HG02759 (cell line): ENCODE data around the gene RFX8.
"Not testable (repeated sequence)": the region's sequence is repeated elsewhere in the genome, so short reads cannot be mapped to it uniquely, and the experiment has no call there.

Experiments
- ATAC-seq: cut with Tn5 transposase; IDR thresholded peaks from one replicate; pipeline ENCODE4 v1.9.1; 2021; ENCODE audit warnings: mild to moderate bottlenecking, moderate library complexity; ENCODE audit not compliant: unreplicated experiment

The RFX8 gene

DNA sequence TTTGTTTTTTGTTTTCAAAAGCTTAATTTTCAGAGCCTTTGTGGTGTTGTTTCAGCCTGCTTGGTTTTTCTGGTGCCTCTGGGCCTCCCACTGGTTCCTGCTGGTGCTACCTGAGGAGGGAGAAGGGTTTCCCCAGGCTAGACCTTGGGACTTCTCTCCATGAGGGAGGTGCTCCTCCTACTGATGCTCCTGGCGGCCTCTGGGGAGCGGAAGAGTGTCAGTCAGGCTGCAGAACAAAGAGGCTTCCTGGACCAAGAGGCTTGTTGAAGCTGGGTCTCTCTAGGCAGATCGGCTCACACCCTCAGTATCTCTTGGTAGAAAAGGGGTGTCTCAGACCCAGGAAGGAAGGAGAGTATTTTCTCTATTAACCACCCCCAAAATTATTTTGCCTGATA lies 32.2 kb downstream of the RFX8 start:
- ATAC-seq = no peak

DNA sequence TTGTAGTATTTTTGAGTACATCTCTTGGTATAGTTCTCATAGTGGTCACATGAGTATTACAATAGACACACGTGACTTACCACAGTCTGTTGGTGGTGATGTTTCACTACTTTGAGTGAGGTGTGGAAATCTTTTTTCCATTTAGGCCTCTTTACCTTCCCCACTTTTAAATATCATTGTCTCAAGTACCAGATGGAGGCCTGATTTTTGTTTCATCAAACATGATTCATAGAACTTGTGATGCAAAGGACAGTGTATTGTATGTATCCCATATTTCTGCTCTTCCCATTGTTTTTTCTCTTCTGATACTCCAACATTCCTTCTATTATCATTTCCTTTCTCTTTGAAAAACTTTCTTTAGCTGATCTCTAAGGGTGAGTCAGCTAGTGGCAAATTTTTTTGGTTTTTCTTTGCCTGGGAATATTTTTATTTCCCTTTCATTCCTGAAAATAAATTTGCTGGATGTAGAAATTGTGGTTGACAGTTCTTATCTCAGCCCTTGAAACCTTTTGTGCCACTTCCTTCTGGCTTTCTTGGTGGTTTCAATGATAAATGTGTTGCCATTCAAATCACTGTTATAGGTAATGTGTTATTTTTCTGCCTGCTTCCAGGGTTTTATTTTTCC lies 32.8 kb downstream of the RFX8 start:
- ATAC-seq = no peak

DNA sequence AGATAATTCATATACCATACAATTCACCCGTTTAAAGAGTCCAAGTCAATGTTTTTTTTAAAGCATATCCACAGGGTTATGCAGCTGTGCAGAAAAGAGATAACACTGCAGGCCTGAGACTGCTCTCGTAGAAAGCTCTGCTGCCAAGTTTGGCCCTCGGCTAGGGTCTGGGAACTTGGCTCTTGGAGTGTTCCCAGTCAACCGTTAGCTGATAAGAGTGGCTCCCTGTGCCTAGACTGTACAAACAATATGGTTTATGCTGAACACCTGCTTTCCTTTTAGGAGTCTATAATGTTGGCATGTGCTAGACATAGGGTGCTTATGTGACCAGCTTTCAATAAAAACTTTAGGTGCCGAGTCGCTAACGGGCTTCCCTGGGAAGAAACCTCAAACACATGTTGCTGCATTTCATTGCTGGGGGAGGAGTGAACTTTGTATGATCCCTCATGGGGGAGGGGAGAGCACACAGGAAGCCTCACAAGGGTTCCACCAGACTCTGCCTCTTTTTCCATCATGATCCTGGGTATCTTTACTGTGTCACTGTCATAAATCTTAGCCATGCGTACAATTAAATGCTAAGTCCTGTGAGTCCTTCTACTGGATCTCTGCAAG lies 34.7 kb downstream of the RFX8 start:
- no peak for ATAC-seq

DNA sequence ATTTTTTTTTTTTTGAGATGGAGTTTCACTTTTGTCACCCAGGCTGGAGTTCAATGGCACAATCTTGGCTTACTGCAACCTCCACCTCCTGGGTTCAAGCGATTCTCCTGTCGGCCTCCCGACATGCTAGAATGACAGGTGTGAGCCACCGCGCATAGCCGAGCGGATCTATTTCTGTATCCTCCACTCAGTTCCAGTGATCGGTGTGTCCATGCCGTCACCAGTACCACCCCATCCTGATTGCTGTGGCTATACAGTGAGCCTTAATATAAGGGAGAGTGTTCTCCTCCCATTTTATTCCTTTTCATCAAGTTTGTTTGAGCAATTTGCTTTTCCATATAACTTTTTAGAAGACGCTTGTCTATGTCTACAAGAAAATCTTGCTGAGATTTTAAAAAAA lies 35.2 kb downstream of the RFX8 start:
- ATAC-seq = no peak

DNA sequence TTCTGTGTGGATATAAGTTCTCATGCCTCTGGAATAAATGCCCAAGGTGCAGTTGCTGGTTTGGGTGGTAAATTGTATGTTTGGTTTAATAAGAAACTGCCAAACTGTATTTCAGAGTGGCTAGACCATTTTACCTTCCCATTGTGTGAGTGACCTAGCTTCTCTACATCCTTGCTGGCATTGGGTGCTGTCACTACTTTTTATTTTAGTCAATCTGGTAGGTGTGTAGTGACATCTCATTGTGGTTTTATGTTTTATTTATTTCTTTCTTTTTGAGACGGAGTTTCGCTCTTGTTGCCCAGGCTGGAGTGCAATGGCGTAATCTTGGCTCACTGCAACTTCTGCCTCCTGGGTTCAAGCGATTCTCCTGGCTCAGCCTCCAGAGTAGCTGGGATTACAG lies 36.4 kb downstream of the RFX8 start:
- ATAC-seq = not testable (repeated sequence)

DNA sequence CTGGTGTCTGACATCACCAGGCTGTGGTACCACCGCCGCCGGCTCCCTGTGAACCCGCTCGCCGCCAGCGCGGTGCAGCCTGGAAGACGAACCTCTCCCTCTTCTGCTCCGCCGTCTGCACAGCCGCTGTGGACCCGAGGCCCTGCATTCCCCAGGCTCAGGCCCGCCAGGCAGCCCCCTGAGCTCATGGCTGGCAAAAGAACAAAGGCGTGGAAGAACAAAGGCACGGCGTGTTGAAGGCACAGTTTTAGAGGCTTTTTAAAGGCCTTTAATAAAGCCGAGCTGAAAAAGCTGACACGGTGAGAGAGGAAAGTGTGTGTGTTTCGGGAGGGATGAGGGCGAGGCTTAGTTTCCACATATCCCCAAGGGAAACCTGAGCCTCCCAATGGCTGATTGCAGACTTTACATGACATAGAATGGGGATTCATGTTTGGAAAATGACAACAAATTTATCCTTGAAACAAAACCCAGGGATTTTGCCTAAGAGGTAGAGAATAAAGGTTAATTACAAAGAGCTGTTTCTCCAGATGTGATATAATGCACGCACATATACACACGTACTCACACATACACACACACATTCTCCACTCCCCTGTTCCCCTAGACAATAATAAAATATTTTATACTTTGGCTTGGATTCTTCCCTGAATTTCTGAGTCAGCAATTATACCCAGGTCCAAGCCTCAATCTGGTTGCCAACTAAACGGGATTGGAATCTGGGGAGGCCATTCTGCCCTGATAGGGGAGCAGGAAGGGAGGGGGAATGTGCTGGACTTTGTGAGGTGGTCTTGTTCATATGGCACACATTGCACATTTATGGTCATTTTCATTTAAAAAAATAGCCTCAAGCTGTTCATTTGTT lies 39.7 kb downstream of the RFX8 start:
- no peak for ATAC-seq

DNA sequence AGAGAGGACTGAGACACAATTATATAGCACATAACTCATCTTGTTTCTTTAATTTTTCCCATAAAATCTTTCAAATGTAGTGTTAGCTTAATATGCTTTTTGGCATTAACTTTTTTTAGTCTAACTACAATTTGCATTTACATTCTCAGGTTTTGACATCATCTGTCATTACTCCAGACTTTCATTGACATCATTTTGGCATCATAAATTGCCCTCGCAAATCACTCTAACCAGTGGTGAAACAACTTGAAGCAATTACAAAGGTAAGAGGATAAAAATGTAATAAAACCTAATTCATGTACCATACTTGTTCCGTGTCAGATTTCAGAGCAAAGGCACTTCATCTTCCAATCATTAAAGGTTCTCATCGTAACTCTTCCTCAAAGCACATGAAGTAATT lies 41.4 kb downstream of the RFX8 start:
- ATAC-seq = no peak

DNA sequence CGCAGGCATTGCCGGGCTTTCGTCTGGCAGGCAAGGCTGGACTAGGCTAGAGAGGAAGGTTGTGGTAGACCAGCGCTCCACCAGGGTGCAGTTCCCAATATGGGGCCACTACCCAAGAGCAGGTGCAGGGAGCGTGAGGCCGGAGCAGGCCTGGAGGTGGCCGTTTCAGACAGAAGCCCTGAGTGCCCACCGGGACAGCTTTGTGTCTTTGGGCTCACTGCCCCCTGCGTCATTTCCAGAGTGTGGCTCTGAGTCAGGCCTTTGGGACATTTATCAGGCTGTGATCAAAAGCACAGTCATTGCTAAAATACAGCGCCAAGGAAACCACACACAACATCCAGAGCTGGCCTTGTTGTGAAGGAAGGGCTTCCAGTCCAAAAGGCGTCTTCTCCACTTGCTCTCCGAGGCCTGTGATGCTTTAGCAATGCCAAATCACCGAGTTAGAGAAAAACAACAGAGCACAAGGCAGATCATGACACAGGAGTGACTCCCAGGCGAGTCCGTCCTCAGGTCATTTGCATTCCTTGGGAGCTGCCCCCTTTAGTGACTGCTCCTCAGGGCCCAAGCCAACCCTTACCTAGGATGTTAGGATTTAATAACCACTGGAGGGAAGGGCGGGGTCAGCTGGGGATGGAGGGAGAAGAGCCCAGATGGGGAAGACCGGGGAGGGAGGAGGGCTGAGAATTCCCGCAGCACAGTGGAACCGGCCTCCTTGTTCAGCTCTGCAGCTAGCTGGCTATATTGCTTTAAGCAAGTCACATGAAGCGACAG lies 42.3 kb downstream of the RFX8 start:
- no peak for ATAC-seq

DNA sequence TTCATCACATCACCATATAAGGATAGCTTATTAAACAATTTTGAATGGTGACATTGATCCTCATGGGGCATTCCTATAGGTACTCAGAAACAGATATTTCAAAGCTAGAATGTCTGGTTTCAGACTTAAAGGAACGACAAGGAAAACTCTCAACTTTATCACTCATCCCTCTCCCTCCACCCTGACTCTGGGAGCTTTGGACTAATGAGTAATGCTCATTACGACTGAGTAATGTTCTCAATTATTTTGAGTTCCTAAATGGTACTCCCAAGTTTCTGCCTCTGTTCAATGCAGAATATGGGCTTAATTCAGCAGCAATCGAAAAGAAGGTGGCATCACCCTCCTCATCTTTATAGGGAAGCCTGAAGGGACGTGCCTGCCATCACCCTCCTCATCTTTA lies 43.4 kb downstream of the RFX8 start:
- no peak for ATAC-seq

DNA sequence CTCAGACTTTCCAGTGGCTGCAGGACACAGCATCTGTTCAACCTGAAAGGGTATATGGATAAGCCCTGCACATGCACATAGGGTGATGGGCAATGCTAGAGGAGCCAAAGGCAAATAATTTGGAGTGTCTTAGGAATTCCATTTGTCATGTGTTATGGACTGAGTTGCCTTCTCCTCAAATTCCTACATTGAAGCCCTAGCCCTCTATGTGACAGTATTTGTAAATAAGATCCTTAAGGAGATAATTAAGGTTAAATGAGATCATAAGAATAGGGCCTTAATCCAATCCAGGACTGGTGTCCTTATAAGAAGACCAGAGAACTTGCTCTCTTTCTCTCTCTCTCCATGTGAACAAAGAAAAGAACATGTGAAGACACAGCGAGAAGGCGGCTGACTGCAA lies 44.8 kb downstream of the RFX8 start:
- no peak for ATAC-seq

DNA sequence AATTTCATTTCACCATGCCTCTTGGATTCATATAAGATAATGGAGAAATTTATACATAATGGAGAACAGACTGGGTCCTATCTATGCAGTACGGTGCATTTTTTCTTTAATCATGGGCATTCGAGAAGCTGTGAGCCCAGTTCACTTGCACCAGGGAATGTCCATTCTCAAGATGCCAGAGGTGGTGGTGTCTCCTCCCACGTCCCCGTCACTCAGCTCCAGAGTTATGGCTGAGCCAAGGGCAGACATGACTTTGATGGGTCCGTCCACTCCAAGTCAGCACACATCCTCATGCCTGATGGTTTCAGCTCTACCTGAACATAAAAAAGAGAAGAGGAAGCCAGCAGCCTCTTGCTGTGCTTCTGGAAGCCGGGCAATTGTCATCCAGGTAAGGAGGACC lies 45.5 kb downstream of the RFX8 start:
- ATAC-seq = no peak

DNA sequence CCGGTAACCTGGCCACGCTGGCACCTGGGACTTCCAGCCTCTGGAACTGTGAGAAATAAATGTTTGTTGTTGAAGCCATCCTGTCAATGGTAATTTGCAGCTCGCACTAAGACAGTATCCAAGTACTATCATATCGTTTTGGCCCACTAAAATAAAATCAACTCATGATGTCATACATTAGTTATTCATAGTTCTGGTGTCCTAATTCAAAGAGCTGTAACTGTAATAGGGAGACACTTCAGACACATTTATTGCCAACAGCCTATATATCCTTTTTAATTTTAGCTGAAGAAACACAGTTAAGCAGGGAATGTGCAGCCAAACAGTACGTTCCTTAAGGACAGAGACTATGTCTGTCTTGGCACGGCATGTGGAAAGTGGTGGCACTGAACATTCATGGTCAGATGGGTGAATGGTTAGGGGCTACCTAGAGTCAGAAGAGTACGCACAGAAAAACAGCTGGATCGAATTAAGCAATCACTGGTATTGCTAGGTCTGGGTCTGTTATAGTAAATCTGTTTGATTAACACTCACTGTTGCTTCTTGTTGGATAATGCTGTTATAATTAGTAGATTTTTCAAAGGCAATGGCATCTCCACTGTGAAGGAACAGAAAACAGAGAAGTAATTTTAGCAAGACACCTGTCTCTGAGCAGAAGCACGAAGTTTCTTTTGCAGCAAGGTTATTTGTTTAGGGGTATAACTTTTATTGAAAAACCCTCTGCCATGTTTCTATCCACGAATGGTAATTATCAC lies 46.3 kb downstream of the RFX8 start:
- no peak for ATAC-seq

DNA sequence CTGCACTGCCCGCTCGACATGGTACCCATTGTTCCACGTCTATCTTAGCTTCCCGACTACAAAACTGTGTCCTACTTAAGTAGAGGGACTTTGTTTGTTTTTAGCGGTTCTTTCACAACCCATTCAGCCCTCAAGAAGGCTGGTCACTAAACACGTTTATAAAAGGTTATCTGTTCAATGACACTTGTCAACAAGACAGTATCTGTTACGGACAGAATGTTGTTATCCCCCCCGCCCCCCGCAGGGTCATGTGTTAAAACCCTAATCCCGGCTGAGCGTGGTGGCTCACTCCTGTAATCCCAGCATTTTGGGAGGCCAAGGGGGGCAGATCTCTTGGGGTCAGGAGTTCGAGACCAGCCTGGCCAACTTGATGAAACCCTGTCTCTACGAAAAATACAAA lies 47.2 kb downstream of the RFX8 start:
- no peak for ATAC-seq

DNA sequence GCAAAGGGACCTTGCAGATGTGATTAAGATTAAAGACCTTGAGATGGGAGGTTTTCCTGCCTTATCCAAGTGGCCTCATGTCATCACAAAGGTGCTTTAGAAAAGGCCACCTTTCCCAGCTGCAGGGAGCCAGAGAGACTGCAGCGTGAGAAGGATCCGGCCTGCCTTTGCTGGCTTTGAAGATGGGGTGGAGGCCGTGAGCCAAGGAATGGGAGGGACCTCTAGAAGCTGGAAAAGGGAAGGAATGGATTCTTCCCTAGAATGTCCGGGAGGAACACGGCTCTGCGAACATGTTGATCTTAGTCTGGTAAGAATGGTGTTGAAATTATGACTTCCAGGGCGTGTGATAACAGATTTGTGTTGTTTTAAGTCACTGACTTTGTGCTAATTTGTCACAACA lies 47.7 kb downstream of the RFX8 start:
- ATAC-seq = no peak

DNA sequence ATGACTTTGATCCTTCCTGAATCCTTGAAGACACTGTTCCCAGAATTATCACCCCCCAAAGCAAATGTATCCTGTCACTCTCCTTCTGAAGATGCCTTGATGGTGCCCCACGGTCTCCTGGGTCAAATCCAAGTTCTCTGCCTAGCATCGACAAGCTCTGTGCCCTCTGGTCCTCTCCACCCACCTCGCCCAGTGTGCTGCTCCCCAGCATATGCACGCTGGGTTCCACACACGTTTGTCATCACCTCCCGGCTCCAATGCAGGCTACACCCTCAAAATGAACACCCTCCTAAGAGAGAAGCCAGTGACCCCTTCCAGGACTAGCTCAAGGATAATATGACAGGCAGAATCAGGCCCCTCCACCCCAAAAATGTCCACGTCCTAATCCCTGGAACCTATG lies 48.1 kb downstream of the RFX8 start:
- no peak for ATAC-seq

DNA sequence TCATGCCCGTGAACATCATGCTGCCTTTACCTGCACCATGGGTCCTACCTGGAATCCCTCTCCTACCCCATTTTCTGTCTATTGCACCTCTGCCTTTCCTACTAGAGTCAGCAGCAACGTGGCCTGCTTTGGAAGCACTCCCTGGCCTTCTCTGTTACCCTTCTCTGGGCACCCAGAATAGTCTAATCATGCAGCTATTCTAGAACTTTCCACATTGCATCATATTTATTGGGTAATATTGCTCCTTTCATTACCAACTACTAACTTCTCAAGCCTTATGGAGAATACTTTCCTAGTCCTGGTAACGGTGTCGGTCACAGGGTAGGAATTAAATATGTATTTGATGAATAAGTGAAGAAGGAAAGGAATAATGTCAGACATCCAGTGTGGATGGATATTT lies 54.3 kb downstream of the RFX8 start:
- ATAC-seq = no peak

DNA sequence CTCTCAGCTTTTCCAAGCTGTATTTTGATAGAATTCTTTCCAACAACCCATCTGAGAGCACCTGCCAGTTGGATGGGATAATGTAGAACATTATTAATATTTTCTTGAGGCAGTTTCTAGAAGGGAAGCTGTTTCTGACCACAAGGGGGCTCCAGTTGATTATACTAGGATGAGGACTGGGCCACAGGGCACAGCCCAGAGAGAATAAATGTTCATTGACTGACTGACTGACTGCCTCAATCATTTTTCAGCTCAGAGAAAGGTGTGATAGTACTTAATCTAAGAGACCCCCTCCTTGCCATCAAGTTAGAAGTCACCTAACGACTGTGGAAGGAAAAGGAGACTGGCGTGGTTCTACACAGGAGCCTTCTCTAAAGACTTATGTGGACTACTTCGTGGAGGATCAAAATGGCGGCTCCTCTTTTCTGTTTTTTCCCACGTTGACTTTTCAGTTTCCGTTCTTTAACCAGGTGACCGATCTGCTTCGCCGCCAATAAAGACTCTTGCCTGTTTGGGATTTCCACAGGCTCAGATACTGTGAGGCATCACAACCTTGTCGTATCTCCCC lies 55.7 kb downstream of the RFX8 start:
- no peak for ATAC-seq

DNA sequence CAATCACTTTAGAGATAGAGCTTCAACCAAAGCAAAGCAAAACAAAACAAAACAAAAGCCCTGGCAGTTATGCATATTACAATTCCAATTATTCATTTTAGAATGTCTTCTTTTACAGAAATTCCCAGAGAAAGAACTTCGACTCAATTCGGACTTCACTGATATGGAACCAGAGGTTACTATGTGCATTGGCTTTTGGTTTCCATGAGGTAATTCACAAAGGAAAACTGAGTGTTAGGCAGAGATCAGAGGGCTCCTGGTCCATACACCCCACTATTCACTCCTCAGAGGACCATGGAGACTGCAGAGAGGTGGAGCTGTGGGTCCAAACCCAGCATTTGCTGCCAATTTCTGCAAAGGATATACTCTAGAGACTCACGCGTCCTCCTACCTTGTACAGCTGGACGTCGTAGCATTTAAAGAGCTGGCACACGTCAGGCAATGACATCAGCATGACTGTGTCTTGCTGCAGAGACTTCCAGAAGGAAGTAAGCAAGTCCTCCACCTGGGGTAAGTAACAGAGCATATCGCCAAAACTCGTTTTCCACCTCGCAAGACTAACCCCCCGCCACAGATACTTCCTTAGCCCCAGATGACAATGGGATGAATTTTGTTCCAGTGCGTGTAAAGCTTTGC lies 56.3 kb downstream of the RFX8 start:
- ATAC-seq = no peak

DNA sequence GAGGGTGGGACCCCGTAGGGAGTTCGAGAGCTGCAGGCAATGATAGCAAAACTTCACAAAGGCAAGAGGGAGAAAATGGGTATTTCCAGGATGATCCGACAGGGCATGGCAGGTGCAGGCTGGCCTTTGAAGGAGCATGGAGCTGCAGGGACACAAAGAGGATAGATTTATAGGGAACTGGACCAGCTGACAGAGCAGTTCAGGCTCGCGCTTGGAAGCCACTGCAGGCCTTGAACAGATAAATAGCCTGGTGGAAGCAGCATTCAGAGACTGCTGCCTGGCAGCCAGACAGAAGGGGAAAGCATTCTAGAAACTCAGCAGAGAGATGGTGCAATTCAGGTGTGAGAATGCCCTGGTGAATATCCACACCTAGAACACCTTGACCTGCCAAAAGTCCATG lies 58.3 kb downstream of the RFX8 start:
- ATAC-seq = no peak

DNA sequence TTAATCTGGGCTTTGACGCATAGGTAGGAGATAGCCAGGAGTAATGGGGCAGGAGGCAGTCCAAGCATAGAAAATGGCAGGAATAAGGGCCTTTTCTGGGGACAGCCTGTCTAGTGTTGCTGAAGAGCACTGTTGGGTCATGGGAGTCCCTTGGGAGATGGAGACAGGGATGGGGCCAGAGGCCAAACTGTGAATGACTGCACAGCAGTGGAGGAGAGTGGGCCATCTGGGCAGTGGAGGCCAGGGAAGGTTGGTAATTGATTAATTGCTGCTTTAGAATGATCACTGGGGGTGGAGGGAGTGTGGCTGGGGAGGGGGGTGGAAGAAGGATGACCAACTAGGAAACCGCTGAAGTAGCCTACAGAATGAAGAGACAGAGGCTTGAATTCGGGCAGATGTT lies 59.0 kb downstream of the RFX8 start:
- no peak for ATAC-seq
